Measurements from ENCODE around the gene ALK.

DNA sequence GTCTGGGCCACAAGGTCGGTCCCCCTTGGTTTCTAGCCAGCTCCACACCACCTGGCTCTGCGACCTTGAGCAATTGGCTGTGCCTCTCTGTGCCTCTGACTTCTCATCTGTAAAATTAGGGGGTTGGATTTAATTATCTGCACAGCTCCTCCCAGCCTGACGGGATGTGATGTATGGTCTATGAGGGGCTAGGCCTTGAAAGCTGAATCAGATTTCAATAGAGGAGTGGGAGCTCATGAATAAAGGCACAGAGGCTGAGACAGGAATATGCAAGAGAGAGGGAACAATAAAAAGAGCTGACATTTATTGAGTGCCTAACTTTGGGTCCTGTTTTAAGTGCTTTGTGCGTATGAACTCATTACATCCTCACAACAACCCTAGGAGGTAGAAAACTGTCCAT, 104.7 kb downstream of the ALK start:
- TF ChIP-seq, protein P1, sequence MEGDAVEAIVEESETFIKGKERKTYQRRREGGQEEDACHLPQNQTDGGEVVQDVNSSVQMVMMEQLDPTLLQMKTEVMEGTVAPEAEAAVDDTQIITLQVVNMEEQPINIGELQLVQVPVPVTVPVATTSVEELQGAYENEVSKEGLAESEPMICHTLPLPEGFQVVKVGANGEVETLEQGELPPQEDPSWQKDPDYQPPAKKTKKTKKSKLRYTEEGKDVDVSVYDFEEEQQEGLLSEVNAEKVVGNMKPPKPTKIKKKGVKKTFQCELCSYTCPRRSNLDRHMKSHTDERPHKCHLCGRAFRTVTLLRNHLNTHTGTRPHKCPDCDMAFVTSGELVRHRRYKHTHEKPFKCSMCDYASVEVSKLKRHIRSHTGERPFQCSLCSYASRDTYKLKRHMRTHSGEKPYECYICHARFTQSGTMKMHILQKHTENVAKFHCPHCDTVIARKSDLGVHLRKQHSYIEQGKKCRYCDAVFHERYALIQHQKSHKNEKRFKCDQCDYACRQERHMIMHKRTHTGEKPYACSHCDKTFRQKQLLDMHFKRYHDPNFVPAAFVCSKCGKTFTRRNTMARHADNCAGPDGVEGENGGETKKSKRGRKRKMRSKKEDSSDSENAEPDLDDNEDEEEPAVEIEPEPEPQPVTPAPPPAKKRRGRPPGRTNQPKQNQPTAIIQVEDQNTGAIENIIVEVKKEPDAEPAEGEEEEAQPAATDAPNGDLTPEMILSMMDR (IDR thresholded peaks at IDR 0.05): no peak
- TF ChIP-seq POLR2A (IDR thresholded peaks at IDR 0.05; ENCODE audit: low read depth) (no peak), POLR2AphosphoS5 (IDR thresholded peaks at IDR 0.05) (no peak), EP300 (IDR thresholded peaks at IDR 0.05) (no peak)

Measured in esophagus muscularis mucosa (tissue), 4 donors.